GM23338 (cell line): ENCODE measurements around the gene RFX3. TPM values are rescaled to one million over a fixed set of nuclear protein-coding genes. Genes with fewer than 3 reads are reported as not detected.

Experiments used
- ATAC-seq: fragments of 200-7000 bp; cut with Tn5 transposase; 3 replicates; pipeline ENCODE4 v1.9.1; 2020
- DNase-seq: peaks from one replicate; pipeline ENCODE4 v3.0.0-alpha.2; 2015; ENCODE audit warnings: low spot score
- H2AFZ ChIP-seq: fragments of 200-600 bp; sonication (generic); 2 replicates; pipeline ENCODE4 v1.8.0; 2016; ENCODE audit warnings: antibody characterized with exemption, mild to moderate bottlenecking, moderate library complexity
- H3F3A ChIP-seq: fragments of 200-600 bp; sonication (generic); replicated peaks from 2 replicates; pipeline ENCODE4 v1.8.0; 2017; ENCODE audit warnings: antibody characterized with exemption, mixed run types, low read depth
- H3K27ac ChIP-seq: fragments of 200-600 bp; sonication (generic); 2 replicates; pipeline ENCODE4 v1.6.1; 2016; ENCODE audit warnings: low read depth
- H3K27me3 ChIP-seq: fragments of 200-600 bp; sonication (generic); 2 replicates; pipeline ENCODE4 v1.8.0; 2016; ENCODE audit warnings: mild to moderate bottlenecking, mixed run types, moderate library complexity; ENCODE audit not compliant: insufficient read depth
- H3K36me3 ChIP-seq: fragments of 200-600 bp; sonication (generic); 2 replicates; pipeline ENCODE4 v1.8.0; 2016; ENCODE audit warnings: mild to moderate bottlenecking; ENCODE audit not compliant: insufficient read depth
- H3K4me1 ChIP-seq: fragments of 200-600 bp; sonication (generic); 2 replicates; pipeline ENCODE4 v1.8.0; 2016; ENCODE audit warnings: mild to moderate bottlenecking, moderate library complexity; ENCODE audit not compliant: insufficient read depth
- H3K4me2 ChIP-seq: fragments of 200-600 bp; sonication (generic); 2 replicates; pipeline ENCODE4 v1.7.1; 2017; ENCODE audit warnings: mixed run types
- H3K4me3 ChIP-seq: fragments of 200-600 bp; sonication (generic); 2 replicates; pipeline ENCODE4 v1.6.1; 2016; ENCODE audit warnings: mixed run types
- H3K79me2 ChIP-seq: fragments of 200-600 bp; sonication (generic); replicated peaks from 2 replicates; pipeline ENCODE4 v1.8.0; 2017; ENCODE audit warnings: mild to moderate bottlenecking; ENCODE audit not compliant: insufficient read depth
- H3K9me2 ChIP-seq: fragments of 200-600 bp; sonication (generic); 2 replicates; pipeline ENCODE4 v1.8.0; 2017; ENCODE audit not compliant: insufficient read depth
- H4K20me1 ChIP-seq: fragments of 200-600 bp; sonication (generic); replicated peaks from 2 replicates; pipeline ENCODE4 v1.8.0; 2017; ENCODE audit warnings: mild to moderate bottlenecking; ENCODE audit not compliant: insufficient read depth
- H3K27ac Mint-ChIP-seq: 2 replicates; pipeline ENCODE4 v1.8.0; 2020; ENCODE audit warnings: inconsistent platforms, mild to moderate bottlenecking, moderate library complexity, mixed read lengths
- H3K27me3 Mint-ChIP-seq: 3 replicates; pipeline ENCODE4 v1.8.0; 2022; ENCODE audit warnings: low read depth, mild to moderate bottlenecking, moderate library complexity, mixed read lengths, inconsistent platforms; ENCODE audit not compliant: insufficient read depth, poor library complexity
- H3K36me3 Mint-ChIP-seq: 3 replicates; pipeline ENCODE4 v1.8.0; 2021; ENCODE audit warnings: low read depth, mild to moderate bottlenecking, inconsistent platforms, moderate library complexity, mixed read lengths
- H3K4me1 Mint-ChIP-seq: 3 replicates; pipeline ENCODE4 v1.8.0; 2020; ENCODE audit warnings: mild to moderate bottlenecking, inconsistent platforms, mixed read lengths
- H3K4me3 Mint-ChIP-seq: 3 replicates; pipeline ENCODE4 v1.8.0; 2021; ENCODE audit warnings: moderate library complexity, mild to moderate bottlenecking, inconsistent platforms, mixed read lengths
- H3K9me3 Mint-ChIP-seq: 3 replicates; pipeline ENCODE4 v1.8.0; 2020; ENCODE audit warnings: moderate library complexity, mild to moderate bottlenecking, inconsistent platforms, mixed read lengths
- CREB1 ChIP-seq: fragments of 250-450 bp; sonication (Bioruptor Pico); IDR thresholded peaks from 2 replicates; pipeline ENCODE4 v1.5.0; 2020; ENCODE audit warnings: low read depth, mild to moderate bottlenecking, moderate library complexity
- EZH2phosphoT487 ChIP-seq: fragments of 200-600 bp; sonication (generic); IDR thresholded peaks from one replicate; pipeline ENCODE4 v1.8.1; 2018; ENCODE audit warnings: antibody characterized with exemption; ENCODE audit not compliant: unreplicated experiment
- NANOG ChIP-seq: IDR thresholded peaks from 2 replicates; pipeline ENCODE4 v1.6.1; 2016; ENCODE audit warnings: antibody characterized with exemption, borderline replicate concordance
- POLR2AphosphoS5 ChIP-seq: IDR thresholded peaks from 2 replicates; pipeline ENCODE4 v1.6.1; 2016; ENCODE audit warnings: antibody characterized with exemption, low read depth
- REST ChIP-seq: IDR thresholded peaks from one replicate; pipeline ENCODE4 v1.6.1; 2018; ENCODE audit warnings: antibody characterized with exemption; ENCODE audit not compliant: unreplicated experiment
- STAT1 ChIP-seq: IDR thresholded peaks from one replicate; pipeline ENCODE4 v1.6.1; 2016; ENCODE audit warnings: antibody characterized with exemption; ENCODE audit not compliant: unreplicated experiment
- polyA plus RNA-seq: library from polyadenylated mRNA; unstranded; fragments of >200 nt; fragmentation: Nextera tagmentation; extraction: Ambion mirVana; gene quantifications from 2 replicates; pipeline ENCODE4 v1.2.1, GENCODE V29; 2016
- total RNA-seq: library from RNA; depleted of rRNA; stranded (reverse); fragments of >200 nt; shearing (Covaris generic); gene quantifications from 2 replicates; pipeline ENCODE4 v1.2.3, GENCODE V29; 2014
- TF ChIP-seq, protein P1 (sequence below): IDR thresholded peaks from 2 replicates; pipeline ENCODE4 v1.6.1; 2016; ENCODE audit warnings: antibody characterized with exemption

Gene RFX3
- total and polyA plus RNA-seq, 2 experiments from 2014 or later: 9.8 to 22.1 TPM

DNA sequence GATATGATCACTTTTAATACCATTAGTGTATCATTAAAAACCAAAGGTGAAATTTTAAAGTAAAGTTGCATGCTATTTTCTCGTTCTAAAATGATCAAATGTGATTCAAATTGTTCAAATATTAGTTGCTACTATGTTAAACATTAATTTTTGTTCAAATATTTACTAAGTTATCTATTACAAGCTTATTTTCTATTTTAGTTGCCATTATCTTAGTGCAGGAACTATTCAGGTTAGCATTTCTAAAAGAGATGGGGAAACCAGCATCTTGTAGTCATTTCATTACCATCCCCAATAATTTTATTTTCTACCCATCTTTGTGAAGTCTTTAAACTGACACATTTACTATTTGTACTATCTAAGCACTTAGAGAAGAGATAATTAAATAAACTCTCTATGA, 166.0 kb downstream of the RFX3 start (continued):
- TF ChIP-seq CREB1 (no peak), REST (no peak), POLR2AphosphoS5 (no peak), NANOG (no peak)
- TF ChIP-seq, protein P1, sequence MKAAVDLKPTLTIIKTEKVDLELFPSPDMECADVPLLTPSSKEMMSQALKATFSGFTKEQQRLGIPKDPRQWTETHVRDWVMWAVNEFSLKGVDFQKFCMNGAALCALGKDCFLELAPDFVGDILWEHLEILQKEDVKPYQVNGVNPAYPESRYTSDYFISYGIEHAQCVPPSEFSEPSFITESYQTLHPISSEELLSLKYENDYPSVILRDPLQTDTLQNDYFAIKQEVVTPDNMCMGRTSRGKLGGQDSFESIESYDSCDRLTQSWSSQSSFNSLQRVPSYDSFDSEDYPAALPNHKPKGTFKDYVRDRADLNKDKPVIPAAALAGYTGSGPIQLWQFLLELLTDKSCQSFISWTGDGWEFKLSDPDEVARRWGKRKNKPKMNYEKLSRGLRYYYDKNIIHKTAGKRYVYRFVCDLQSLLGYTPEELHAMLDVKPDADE: no peak

GRCh38 chr9:3359048-3359692, 166.6 kb downstream of the RFX3 start:
- H3K27me3 ChIP-seq: no peaks in the 10 kb centered on the region
- 0 out of 2 replicates have a peak, but pooled peaks cover under 1% of the 10 kb centered on the region for H3K79me2 ChIP-seq
- no peaks in the 10 kb centered on the region for H3K36me3 ChIP-seq
- Mint-ChIP-seq H3K36me3 (peaks cover 18% of the 10 kb centered on the region; the same call in 2 of the 3 replicates), H3K9me3 (peaks cover 4% of the 10 kb centered on the region; the same call in 2 of the 3 replicates), H3K27ac (peak overlapping the region; percentile 79), H3K4me1 (peaks cover 26% of the 10 kb centered on the region), H3K27me3 (peaks cover 1% of the 10 kb centered on the region), H3K4me3 (no peak overlapping the region)
- ATAC-seq (no peak), DNase-seq (no peak)
- H3K4me2 ChIP-seq: 0 out of 2 replicates have a peak overlapping the region, but pooled peaks have one; percentile 4
- H3K27ac ChIP-seq: no peak overlapping the region
- H2AFZ ChIP-seq: no peak overlapping the region
- TF ChIP-seq EZH2phosphoT487 (no peak), STAT1 (no peak)
- TF ChIP-seq, protein P1: no peak
- H3K4me1 ChIP-seq: peaks cover 40% of the 10 kb centered on the region
- H4K20me1 ChIP-seq: no peaks in the 10 kb centered on the region
- H3K4me3 ChIP-seq: no peak overlapping the region
- H3F3A ChIP-seq: 0 out of 2 replicates have a peak, but pooled peaks cover 4% of the 10 kb centered on the region
- no peaks in the 10 kb centered on the region for H3K9me2 ChIP-seq
